Bronchial epithelial cell (primary cell): ENCODE data around the gene CORIN. TPM values are rescaled to one million over a fixed set of nuclear protein-coding genes. Genes with fewer than 3 reads are reported as not detected.
A peak's percentile ranks its signal among the peaks of the same experiment; 100 is the strongest.

ENCODE experiments used
- DNase-seq: peaks from one replicate; pipeline ENCODE4 v3.0.0-alpha.2; 2010; ENCODE audit warnings: low read depth
- FAIRE-seq: peaks from 2 replicates; lab custom pipeline; 2011; peaks lifted over from hg19 to GRCh38; lab: Jason Lieb, UNC
- H3K27me3 ChIP-seq: 2 replicates; pipeline ENCODE4 v1.5.1; 2011; ENCODE audit warnings: low read length; ENCODE audit not compliant: control insufficient read depth, insufficient read depth
- H3K36me3 ChIP-seq: 2 replicates; pipeline ENCODE4 v1.5.1; 2011; ENCODE audit warnings: low read length; ENCODE audit not compliant: control insufficient read depth, insufficient read depth
- H3K4me3 ChIP-seq: 2 replicates; pipeline ENCODE4 v1.5.1; 2011; ENCODE audit warnings: mild to moderate bottlenecking, low read depth, low read length, control low read depth
- CTCF ChIP-seq: IDR thresholded peaks from 2 replicates; pipeline ENCODE4 v1.5.1; 2011; ENCODE audit warnings: mild to moderate bottlenecking, moderate library complexity, low read length, control low read depth, inconsistent platforms; ENCODE audit not compliant: insufficient read depth, severe bottlenecking
- total RNA-seq: library from RNA; depleted of rRNA; stranded (reverse); fragments of >200 nt; gene quantifications from 2 replicates; pipeline ENCODE4 v1.2.1, GENCODE V29; 2014

CORIN gene
- total RNA-seq, 1 donor from 2014 or later, result 0.26 TPM

- Histone ChIP-seq H3K36me3 (no peaks in the 10 kb centered on the region), H3K4me3 (no peak overlapping the region), H3K27me3 (no peaks in the 10 kb centered on the region)
- no peak for DNase-seq
- no peak for TF ChIP-seq CTCF
- FAIRE-seq, result no peak
Measured at GRCh38 chr4:47749060-47749459, 88.8 kb downstream of the CORIN start.

GRCh38 chr4:47747846-47748494 lies 89.9 kb downstream of the CORIN start:
- H3K36me3 ChIP-seq, result no peaks in the 10 kb centered on the region
- FAIRE-seq (no peak), DNase-seq (no peak)
- no peaks in the 10 kb centered on the region for H3K27me3 ChIP-seq
- TF ChIP-seq CTCF, result no peak
- H3K4me3 ChIP-seq, result no peak overlapping the region

GRCh38 chr4:47747211-47747610 lies 90.7 kb downstream of the CORIN start:
- Histone ChIP-seq H3K4me3 (no peak overlapping the region), H3K36me3 (no peaks in the 10 kb centered on the region), H3K27me3 (no peaks in the 10 kb centered on the region)
- TF ChIP-seq CTCF, result no peak
- FAIRE-seq (no peak), DNase-seq (no peak)

- no peak for FAIRE-seq
- DNase-seq, result peak; percentile 80
- Histone ChIP-seq H3K36me3 (no peaks in the 10 kb centered on the region), H3K4me3 (no peak overlapping the region), H3K27me3 (no peaks in the 10 kb centered on the region)
- no peak for TF ChIP-seq CTCF
Measured at GRCh38 chr4:47746122-47746521, 91.7 kb downstream of the CORIN start.

- FAIRE-seq (no peak), DNase-seq (no peak)
- no peaks in the 10 kb centered on the region for H3K27me3 ChIP-seq
- TF ChIP-seq CTCF, result no peak
- H3K36me3 ChIP-seq, result no peaks in the 10 kb centered on the region
- no peak overlapping the region for H3K4me3 ChIP-seq
Measured at GRCh38 chr4:47744843-47745382, 93.0 kb downstream of the CORIN start.

- no peak for TF ChIP-seq CTCF
- H3K36me3 ChIP-seq, result no peaks in the 10 kb centered on the region
- FAIRE-seq (no peak), DNase-seq (no peak)
- H3K27me3 ChIP-seq, result no peaks in the 10 kb centered on the region
- no peak overlapping the region for H3K4me3 ChIP-seq
Measured at GRCh38 chr4:47744253-47744652, 93.6 kb downstream of the CORIN start.
